ENCODE data around the gene ADO.

Gene ADO

GRCh38 chr10:62779487-62780248 is 24.9 kb upstream of the ADO start:
- TF ChIP-seq GATA2 (IDR thresholded peaks at IDR 0.05; ENCODE audit: low read depth, low read length) (no peak), GATA3 (IDR thresholded peaks at IDR 0.05; ENCODE audit: low read depth, low read length) (no peak)

- TF ChIP-seq GATA2 (IDR thresholded peaks at IDR 0.05; ENCODE audit: low read depth, low read length) (no peak), GATA3 (IDR thresholded peaks at IDR 0.05; ENCODE audit: low read depth, low read length) (no peak)
Measured at GRCh38 chr10:62788861-62789467, 15.6 kb upstream of the ADO start.

GRCh38 chr10:62790019-62790555 is 14.4 kb upstream of the ADO start:
- TF ChIP-seq GATA3 (IDR thresholded peaks at IDR 0.05; ENCODE audit: low read depth, low read length) (no peak), GATA2 (IDR thresholded peaks at IDR 0.05; ENCODE audit: low read depth, low read length) (no peak)

GRCh38 chr10:62790571-62790970 is 13.9 kb upstream of the ADO start:
- no peak for TF ChIP-seq GATA2 (IDR thresholded peaks at IDR 0.05; ENCODE audit: low read depth, low read length)
- no peak for TF ChIP-seq GATA3 (IDR thresholded peaks at IDR 0.05; ENCODE audit: low read depth, low read length)

- TF ChIP-seq GATA2 (IDR thresholded peaks at IDR 0.05; ENCODE audit: low read depth, low read length) (no peak), GATA3 (IDR thresholded peaks at IDR 0.05; ENCODE audit: low read depth, low read length) (no peak)
Measured at GRCh38 chr10:62792261-62792660, 12.3 kb upstream of the ADO start.

GRCh38 chr10:62794306-62794705 is 10.2 kb upstream of the ADO start:
- TF ChIP-seq GATA3 (IDR thresholded peaks at IDR 0.05; ENCODE audit: low read depth, low read length), result no peak
- TF ChIP-seq GATA2 (IDR thresholded peaks at IDR 0.05; ENCODE audit: low read depth, low read length), result no peak

GRCh38 chr10:62795100-62795499 is 9.4 kb upstream of the ADO start:
- TF ChIP-seq GATA3 (IDR thresholded peaks at IDR 0.05; ENCODE audit: low read depth, low read length), result no peak
- TF ChIP-seq GATA2 (IDR thresholded peaks at IDR 0.05; ENCODE audit: low read depth, low read length), result no peak

- TF ChIP-seq GATA2 (IDR thresholded peaks at IDR 0.05; ENCODE audit: low read depth, low read length), result no peak
- no peak for TF ChIP-seq GATA3 (IDR thresholded peaks at IDR 0.05; ENCODE audit: low read depth, low read length)
Measured at GRCh38 chr10:62795762-62796161, 8.8 kb upstream of the ADO start.

- no peak for TF ChIP-seq GATA2 (IDR thresholded peaks at IDR 0.05; ENCODE audit: low read depth, low read length)
- TF ChIP-seq GATA3 (IDR thresholded peaks at IDR 0.05; ENCODE audit: low read depth, low read length), result no peak
Measured at GRCh38 chr10:62796896-62797295, 7.6 kb upstream of the ADO start.

- TF ChIP-seq GATA2 (IDR thresholded peaks at IDR 0.05; ENCODE audit: low read depth, low read length), result no peak
Measured at GRCh38 chr10:62801871-62802270, 2.6 kb upstream of the ADO start.

GRCh38 chr10:62803724-62804355 is 680 bp upstream of the ADO start:
- no peak for TF ChIP-seq GATA3 (IDR thresholded peaks at IDR 0.05; ENCODE audit: low read depth, low read length)
- TF ChIP-seq GATA2 (IDR thresholded peaks at IDR 0.05; ENCODE audit: low read depth, low read length), result no peak

GRCh38 chr10:62805231-62806099 is 945 bp downstream of the ADO start:
- TF ChIP-seq GATA3 (IDR thresholded peaks at IDR 0.05; ENCODE audit: low read depth, low read length), result no peak
- TF ChIP-seq GATA2 (IDR thresholded peaks at IDR 0.05; ENCODE audit: low read depth, low read length), result no peak

GRCh38 chr10:62806251-62806650 is 1.7 kb downstream of the ADO start:
- TF ChIP-seq GATA3 (IDR thresholded peaks at IDR 0.05; ENCODE audit: low read depth, low read length), result no peak
- peak; percentile 49; the same call in 1 of the 2 replicates for TF ChIP-seq GATA2 (IDR thresholded peaks at IDR 0.05; ENCODE audit: low read depth, low read length)
